Fibroblast of lung (primary cell): ENCODE results near the gene RCBTB1.

ENCODE experiments used
- CTCF ChIP-seq, 2 donors: IDR thresholded peaks in 1 of 2; conservative IDR thresholded peaks in 1 of 2; 1 replicate in 1 of 2; 2 replicates in 1 of 2; pipeline ENCODE4 v1.5.1; 2011 to 2012; ENCODE audit warnings: low read length in 2 of 2, control low read depth in 1 of 2, inconsistent platforms in 1 of 2, low read depth in 1 of 2, mild to moderate bottlenecking in 1 of 2
- EZH2 ChIP-seq: IDR thresholded peaks from 2 replicates; pipeline ENCODE4 v1.5.1; 2012; ENCODE audit warnings: low read length, control low read depth, mild to moderate bottlenecking; ENCODE audit errors: missing control alignments

- no peak for TF ChIP-seq CTCF (conservative IDR thresholded peaks at IDR 0.05 in 1 of 2, IDR thresholded peaks at IDR 0.05 in 1 of 2; ENCODE audit: low read depth in 1 of 2, low read length in 2 of 2)
- no peak for TF ChIP-seq EZH2
Observed at GRCh38 chr13:49550942-49551644, 34.3 kb downstream of the RCBTB1 start.
